ENCODE data around the gene RPL23. TPM values are rescaled to one million over a fixed set of nuclear protein-coding genes. Genes with fewer than 3 reads are reported as not detected.
A peak's percentile ranks its signal among the peaks of the same experiment; 100 is the strongest.

Gene RPL23
- total RNA-seq, 1 donor from 2014 or later: 1,585 TPM

GRCh38 chr17:38879878-38880665 is 26.6 kb upstream of the RPL23 start:
- TF ChIP-seq POLR2A (IDR thresholded peaks at IDR 0.05) (no peak), POLR2AphosphoS5 (IDR thresholded peaks at IDR 0.05; ENCODE audit: insufficient read depth in 1 of 2, low read depth in 1 of 2) (no peak), CTCF (IDR thresholded peaks at IDR 0.05) (no peak)
- Histone ChIP-seq H3K9me3 (no peaks in the 10 kb centered on the region), H3K27ac (peak overlapping the region; percentile 67), H3K4me3 (peak overlapping the region in 1 of 2 donors; percentile 22), H3K4me1 (peaks cover 97% of the 10 kb centered on the region), H3K36me3 (peaks cover 0 to 8% of the 10 kb centered on the region in 2 donors), H3K27me3 (no peaks in the 10 kb centered on the region)
- intact Hi-C loops (cut with DNase I): loop anchor here (10.0 kb wide), 1 partner anchor 45 kb away; the partner anchor contains the start of gene LASP1NB
- no peak for DNase-seq (ENCODE audit: extremely low spot score in 2 of 2)

GRCh38 chr17:38877130-38877851 is 23.8 kb upstream of the RPL23 start:
- peaks cover 0 to 8% of the 10 kb centered on the region in 2 donors for H3K36me3 ChIP-seq
- H3K9me3 ChIP-seq: no peaks in the 10 kb centered on the region
- DNase-seq (ENCODE audit: extremely low spot score in 2 of 2): no peak
- H3K27ac ChIP-seq: peak overlapping the region; percentile 31
- TF ChIP-seq CTCF (IDR thresholded peaks at IDR 0.05) (no peak), POLR2AphosphoS5 (IDR thresholded peaks at IDR 0.05; ENCODE audit: insufficient read depth in 1 of 2, low read depth in 1 of 2) (no peak), POLR2A (IDR thresholded peaks at IDR 0.05) (no peak)
- no peaks in the 10 kb centered on the region for H3K27me3 ChIP-seq
- H3K4me3 ChIP-seq: no peak overlapping the region
- H3K4me1 ChIP-seq: peaks cover 98% of the 10 kb centered on the region
- intact Hi-C loops (cut with DNase I): loop anchor here (10.0 kb wide), 1 partner anchor 48 kb away; the partner anchor contains the start of gene LASP1NB

DNA sequence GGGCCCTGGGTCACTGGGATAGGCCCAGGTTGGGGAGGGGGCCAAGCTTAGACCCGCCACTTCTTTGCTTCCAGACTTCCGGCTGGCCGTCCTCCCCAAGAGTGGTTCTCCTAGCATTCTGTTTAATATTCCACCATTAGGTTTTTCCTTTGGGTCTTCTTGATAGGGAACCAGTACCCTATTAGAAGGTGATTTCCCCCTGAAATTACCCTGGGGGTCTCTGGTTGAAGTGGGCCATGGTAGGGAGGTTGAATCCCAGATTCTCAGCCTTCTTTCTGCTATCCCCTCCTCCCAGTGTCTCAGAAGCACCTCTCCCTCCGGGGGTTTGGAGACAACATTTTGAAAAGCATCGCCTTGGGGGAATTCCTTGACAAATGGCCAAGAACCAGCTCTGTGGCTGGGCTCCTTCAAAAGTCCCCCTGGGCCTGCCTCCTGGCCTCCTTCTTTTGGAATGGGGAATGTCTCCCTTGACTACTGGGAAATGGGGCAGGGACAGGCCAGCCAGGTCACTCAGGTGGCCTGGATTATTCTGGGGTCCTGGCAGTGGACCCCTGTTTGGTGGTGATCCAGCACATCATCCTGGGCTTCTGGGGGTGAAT is 22.1 kb upstream of the RPL23 start:
- Histone ChIP-seq H3K4me1 (peaks cover 96% of the 10 kb centered on the region), H3K4me3 (peak overlapping the region; percentile 19 to 30), H3K27me3 (no peaks in the 10 kb centered on the region), H3K36me3 (peaks cover 0 to 8% of the 10 kb centered on the region in 2 donors), H3K9me3 (no peaks in the 10 kb centered on the region), H3K27ac (peak overlapping the region; percentile 95)
- TF ChIP-seq CTCF (IDR thresholded peaks at IDR 0.05) (no peak), POLR2AphosphoS5 (IDR thresholded peaks at IDR 0.05; ENCODE audit: insufficient read depth in 1 of 2, low read depth in 1 of 2) (no peak), POLR2A (IDR thresholded peaks at IDR 0.05) (no peak)
- intact Hi-C loops (cut with DNase I): loop anchor here (10.0 kb wide), 1 partner anchor 49 kb away; the partner anchor contains the start of gene LASP1NB
- DNase-seq (ENCODE audit: extremely low spot score in 2 of 2): no peak

GRCh38 chr17:38874505-38875400 is 21.2 kb upstream of the RPL23 start:
- TF ChIP-seq POLR2A (IDR thresholded peaks at IDR 0.05) (no peak), POLR2AphosphoS5 (IDR thresholded peaks at IDR 0.05; ENCODE audit: insufficient read depth in 1 of 2, low read depth in 1 of 2) (no peak), CTCF (IDR thresholded peaks at IDR 0.05) (no peak)
- no peaks in the 10 kb centered on the region for H3K9me3 ChIP-seq
- peak overlapping the region; percentile 95 for H3K27ac ChIP-seq
- no peaks in the 10 kb centered on the region for H3K27me3 ChIP-seq
- H3K4me3 ChIP-seq: peak overlapping the region; percentile 19 to 30
- H3K4me1 ChIP-seq: peaks cover 88% of the 10 kb centered on the region
- peaks cover 0 to 8% of the 10 kb centered on the region in 2 donors for H3K36me3 ChIP-seq
- no peak for DNase-seq (ENCODE audit: extremely low spot score in 2 of 2)
- intact Hi-C loops (cut with DNase I): loop anchor here (5.0 to 10.0 kb wide), 2 partner anchors 50 to 278 kb away; partner anchors contain the start of genes LASP1NB and PLXDC1

All from vagina (tissue), 2 donors.